Activated T-helper 2 cell treated with anti-CD3 and anti-CD28 coated beads, Interferon-gamma antibody, Interleukin-2, Interleukin-4, amounts not matched to agents 10 μg/mL and 5 μg/mL and 100 μg/mL, durations not matched to agents 14 hours and 24 hours and 36 hours (primary cell): ENCODE data around the gene KCNJ5. TPM values are rescaled to one million over a fixed set of nuclear protein-coding genes. Genes with fewer than 3 reads are reported as not detected.

Experiments used
- DNase-seq: peaks from one replicate; pipeline ENCODE4 v3.0.0; 2021; ENCODE audit warnings: low spot score
- H3K27ac Mint-ChIP-seq: one replicate; pipeline ENCODE4 v1.8.0; 2021; ENCODE audit warnings: mixed read lengths
- H3K27me3 Mint-ChIP-seq: one replicate; pipeline ENCODE4 v1.8.0; 2021; ENCODE audit warnings: low read depth, mixed read lengths
- H3K36me3 Mint-ChIP-seq: one replicate; pipeline ENCODE4 v1.8.0; 2021; ENCODE audit warnings: low read depth, mixed read lengths
- H3K4me1 Mint-ChIP-seq: one replicate; pipeline ENCODE4 v1.8.0; 2021; ENCODE audit warnings: low read depth, mixed read lengths
- H3K4me3 Mint-ChIP-seq: one replicate; pipeline ENCODE4 v1.8.0; 2021; ENCODE audit warnings: low read depth, mild to moderate bottlenecking, moderate library complexity, mixed read lengths
- H3K9me3 Mint-ChIP-seq: one replicate; pipeline ENCODE4 v1.8.0; 2021; ENCODE audit warnings: mixed read lengths
- intact Hi-C: fragments of 100-400 bp; cut with micrococcal nuclease; formaldehyde crosslinking; loops from one replicate; pipeline ENCODE4 v1.15.1; 2023
- total RNA-seq: library from RNA; stranded (reverse); gene quantifications from 2 replicates; pipeline ENCODE4 v1.2.3, GENCODE V29; 2022

The KCNJ5 gene
- total RNA-seq, 1 donor from 2014 or later, result not detected

- no peaks in the 10 kb centered on the region for H3K9me3 Mint-ChIP-seq
- intact Hi-C loops, result no loop called here
- H3K27ac Mint-ChIP-seq, result no peak overlapping the region
- DNase-seq, result no peak
- H3K4me1 Mint-ChIP-seq, result no peaks in the 10 kb centered on the region
- no peak overlapping the region for H3K4me3 Mint-ChIP-seq
- H3K27me3 Mint-ChIP-seq, result no peaks in the 10 kb centered on the region
- H3K36me3 Mint-ChIP-seq, result no peaks in the 10 kb centered on the region
Observed at GRCh38 chr11:128937480-128937879, 46.3 kb downstream of the KCNJ5 start.

DNA sequence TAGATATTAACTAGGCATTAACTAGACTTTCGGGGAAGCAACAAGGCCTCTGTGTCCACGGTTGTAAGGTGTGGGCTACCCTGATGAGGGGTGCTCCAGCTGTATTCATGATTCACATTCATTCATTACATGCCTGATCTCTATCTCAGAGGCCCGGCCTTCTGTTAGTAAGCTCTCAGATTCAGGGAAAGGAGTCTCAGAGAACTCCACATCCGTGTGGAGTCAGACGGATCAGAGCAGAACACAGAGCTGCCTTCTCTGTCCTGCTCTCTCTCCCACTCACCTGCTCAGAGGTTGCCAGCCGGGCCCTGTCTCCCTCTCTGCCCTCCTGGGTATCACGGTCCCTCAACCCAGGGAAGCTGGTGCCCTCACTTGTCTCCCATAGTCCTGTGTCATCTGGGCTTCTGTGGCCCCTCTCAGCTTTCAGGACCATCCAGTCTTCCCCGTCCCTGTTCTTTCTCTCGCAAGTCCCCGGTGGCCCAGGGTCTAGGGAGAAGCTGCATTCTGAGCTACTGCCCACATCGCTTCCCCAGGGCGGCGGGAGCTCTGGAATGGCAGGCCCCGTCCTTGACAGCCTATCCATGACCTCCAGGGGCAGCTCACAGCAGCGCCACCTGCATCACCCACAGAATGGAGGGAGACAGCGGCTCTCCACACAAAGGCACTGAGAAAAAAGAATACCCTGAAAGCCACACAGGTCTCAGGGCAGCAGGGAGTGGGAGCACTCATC, 47.2 kb downstream of the KCNJ5 start:
- Mint-ChIP-seq H3K27ac (no peak overlapping the region), H3K27me3 (no peaks in the 10 kb centered on the region), H3K9me3 (no peaks in the 10 kb centered on the region), H3K4me1 (no peaks in the 10 kb centered on the region), H3K36me3 (no peaks in the 10 kb centered on the region), H3K4me3 (no peak overlapping the region)
- intact Hi-C loops, result no loop called here
- no peak for DNase-seq

- intact Hi-C loops, result no loop called here
- no peaks in the 10 kb centered on the region for H3K4me1 Mint-ChIP-seq
- H3K4me3 Mint-ChIP-seq, result no peak overlapping the region
- no peaks in the 10 kb centered on the region for H3K36me3 Mint-ChIP-seq
- peaks cover 3% of the 10 kb centered on the region for H3K27me3 Mint-ChIP-seq
- DNase-seq, result no peak
- no peak overlapping the region for H3K27ac Mint-ChIP-seq
- no peaks in the 10 kb centered on the region for H3K9me3 Mint-ChIP-seq
Observed at GRCh38 chr11:128939591-128939990, 48.4 kb downstream of the KCNJ5 start.

DNA sequence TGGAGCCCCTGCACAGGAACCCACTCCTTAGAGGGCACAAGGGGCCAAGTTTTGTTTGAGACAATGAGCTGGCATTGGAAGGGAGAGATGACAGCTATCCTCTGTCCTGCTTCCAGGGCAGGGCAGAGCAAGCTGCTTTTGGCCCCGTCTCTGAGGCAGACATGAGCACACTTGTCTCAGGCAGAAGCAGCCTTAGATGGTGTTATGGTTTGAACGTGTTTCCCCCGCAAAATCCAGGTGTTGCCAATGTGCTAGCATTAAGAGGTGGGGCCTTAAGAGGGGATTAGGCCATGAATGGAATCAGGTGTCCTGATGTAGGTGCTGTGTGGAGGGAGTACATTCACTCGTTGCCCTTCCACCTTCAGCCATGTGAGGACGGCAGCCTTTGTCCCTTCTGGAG, 49.0 kb downstream of the KCNJ5 start:
- H3K27me3 Mint-ChIP-seq, result peaks cover 7% of the 10 kb centered on the region
- no peaks in the 10 kb centered on the region for H3K4me1 Mint-ChIP-seq
- no peaks in the 10 kb centered on the region for H3K9me3 Mint-ChIP-seq
- H3K36me3 Mint-ChIP-seq, result no peaks in the 10 kb centered on the region
- H3K4me3 Mint-ChIP-seq, result no peak overlapping the region
- no peak overlapping the region for H3K27ac Mint-ChIP-seq
- intact Hi-C loops, result no loop called here
- DNase-seq, result no peak

DNA sequence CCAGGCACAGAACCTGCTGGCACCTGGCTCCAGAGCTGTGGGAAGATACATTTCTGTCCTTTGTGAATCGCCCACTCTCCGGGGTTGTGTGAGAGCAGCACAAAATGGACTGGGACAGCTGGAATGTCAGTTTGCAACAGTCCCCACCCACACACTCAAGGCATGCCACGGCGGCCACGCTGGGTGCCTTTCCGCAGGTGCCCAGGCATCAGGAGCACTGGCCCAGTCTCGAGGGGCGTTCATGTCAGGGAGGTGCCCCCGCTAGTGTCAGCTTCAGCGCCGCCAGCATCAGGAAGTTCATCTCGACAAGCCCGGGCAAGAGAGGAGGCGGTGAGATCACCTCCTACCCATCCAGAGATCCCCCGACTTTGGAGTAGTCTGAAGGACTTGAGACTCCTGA, 49.4 kb downstream of the KCNJ5 start:
- Mint-ChIP-seq H3K4me3 (no peak overlapping the region), H3K36me3 (no peaks in the 10 kb centered on the region), H3K9me3 (no peaks in the 10 kb centered on the region), H3K4me1 (no peaks in the 10 kb centered on the region), H3K27me3 (peaks cover 7% of the 10 kb centered on the region), H3K27ac (no peak overlapping the region)
- intact Hi-C loops, result no loop called here
- no peak for DNase-seq

DNA sequence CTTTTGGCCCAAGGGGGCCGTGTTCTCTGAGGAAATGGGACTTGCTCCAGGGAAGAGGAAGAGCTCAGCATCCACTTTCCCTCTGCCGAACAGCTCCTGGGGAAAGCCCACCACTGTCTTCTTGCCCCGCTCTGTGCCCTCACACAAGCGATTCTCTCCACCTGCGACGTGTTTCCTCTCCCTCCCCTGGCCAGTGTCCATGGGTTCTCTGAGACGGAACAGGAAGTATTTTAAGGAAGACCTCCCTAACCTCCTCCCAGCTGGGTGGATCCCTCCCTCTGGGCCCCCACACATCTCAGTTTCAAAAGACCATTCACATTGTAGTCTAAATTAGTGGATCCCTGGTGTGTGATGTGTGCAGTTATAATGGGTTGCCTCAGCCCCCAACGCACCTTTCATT, 50.0 kb downstream of the KCNJ5 start:
- Mint-ChIP-seq H3K27me3 (peaks cover 7% of the 10 kb centered on the region), H3K27ac (no peak overlapping the region), H3K36me3 (no peaks in the 10 kb centered on the region), H3K4me1 (no peaks in the 10 kb centered on the region), H3K9me3 (no peaks in the 10 kb centered on the region), H3K4me3 (no peak overlapping the region)
- intact Hi-C loops, result no loop called here
- no peak for DNase-seq

DNA sequence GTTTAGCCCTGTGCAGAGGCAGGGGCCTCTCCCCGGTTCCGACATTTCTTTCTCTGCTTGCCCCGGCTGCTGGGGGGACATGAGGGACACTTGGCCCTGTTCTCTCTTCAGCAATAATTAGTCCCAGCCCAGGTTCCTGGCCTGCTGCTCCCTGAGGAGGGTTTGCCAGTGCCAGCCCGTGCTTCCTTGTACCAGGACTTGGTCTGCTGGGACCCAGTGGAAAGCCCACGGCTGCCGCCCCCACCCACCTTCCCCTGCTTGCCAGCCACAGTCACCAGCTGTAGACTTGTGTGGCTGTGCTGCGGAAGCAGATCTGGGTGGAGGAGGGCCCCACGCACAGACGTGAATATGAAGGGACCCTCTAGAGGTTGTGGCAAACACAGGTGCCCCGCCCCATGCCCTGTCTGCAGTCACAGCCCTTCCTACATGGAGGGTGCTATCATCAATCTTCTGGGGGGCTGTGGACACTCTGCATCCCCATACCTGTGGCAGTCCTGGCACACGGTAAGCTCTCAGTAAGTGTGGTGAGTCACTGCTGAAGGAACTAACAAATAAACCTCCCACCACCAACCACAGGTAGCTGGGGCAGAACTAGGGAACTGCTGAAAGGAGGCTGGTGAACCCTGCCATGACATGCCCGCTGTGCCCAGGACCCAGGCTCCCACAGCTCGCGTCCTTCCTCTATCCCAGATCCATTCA, 50.6 kb downstream of the KCNJ5 start:
- no peak overlapping the region for H3K27ac Mint-ChIP-seq
- intact Hi-C loops, result no loop called here

DNA sequence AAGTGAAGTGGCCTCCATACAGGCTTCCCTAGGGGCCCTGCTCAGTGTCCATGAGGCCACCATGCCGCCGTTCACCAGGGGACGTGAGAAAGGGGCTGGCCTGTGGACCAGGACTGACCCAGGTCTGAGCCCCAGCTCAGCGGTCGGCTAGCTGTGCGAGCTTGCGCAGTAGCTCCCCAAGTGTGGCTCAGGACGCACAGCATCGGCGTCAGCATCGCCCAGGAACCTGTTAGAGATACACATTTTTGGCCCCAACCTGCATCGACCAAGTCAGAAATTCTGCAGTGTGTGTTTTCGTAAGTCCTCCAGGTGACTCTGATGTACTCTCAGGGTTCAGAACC, 51.1 kb downstream of the KCNJ5 start:
- no peak for DNase-seq
- Mint-ChIP-seq H3K4me3 (no peak overlapping the region), H3K27ac (no peak overlapping the region), H3K4me1 (no peaks in the 10 kb centered on the region), H3K27me3 (peaks cover 7% of the 10 kb centered on the region), H3K36me3 (no peaks in the 10 kb centered on the region), H3K9me3 (no peaks in the 10 kb centered on the region)
- intact Hi-C loops, result no loop called here

More for the DNA sequence above, 50.6 kb downstream of the KCNJ5 start:
- no peaks in the 10 kb centered on the region for H3K36me3 Mint-ChIP-seq
- no peaks in the 10 kb centered on the region for H3K4me1 Mint-ChIP-seq
- DNase-seq, result no peak
- H3K27me3 Mint-ChIP-seq, result peaks cover 7% of the 10 kb centered on the region
- no peak overlapping the region for H3K4me3 Mint-ChIP-seq
- no peaks in the 10 kb centered on the region for H3K9me3 Mint-ChIP-seq

DNA sequence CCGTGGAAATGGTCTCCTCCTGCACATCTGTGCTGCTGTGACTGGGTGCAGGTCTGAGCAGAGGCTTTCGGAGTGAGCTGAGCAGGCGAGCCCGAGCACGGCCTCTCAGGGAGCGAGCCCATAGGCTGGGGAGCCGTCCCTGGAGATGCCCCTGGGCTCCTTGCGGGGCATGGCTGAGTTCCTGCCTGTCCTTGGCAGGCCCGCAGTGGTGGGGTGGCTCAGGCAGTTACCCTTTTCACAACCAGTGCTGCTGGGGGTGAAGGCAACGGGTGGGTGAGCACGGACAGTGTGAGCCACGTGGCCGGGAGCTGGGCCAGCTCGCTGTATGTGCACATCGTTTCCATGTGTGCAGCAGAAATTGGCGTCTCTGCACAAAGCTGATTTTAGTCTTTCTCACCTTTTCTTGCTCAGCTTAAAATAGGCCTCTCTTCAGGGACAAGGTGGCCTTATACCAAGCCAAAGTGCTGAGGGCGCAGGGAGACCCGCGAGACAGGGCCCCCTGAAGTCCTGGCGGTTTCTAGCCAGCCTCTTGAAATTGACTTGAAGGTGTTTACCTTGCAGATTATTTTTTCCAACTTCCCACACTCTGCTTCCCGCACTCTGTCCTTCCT, 51.8 kb downstream of the KCNJ5 start, which contains the start of gene TP53AIP1:
TSS of gene TP53AIP1 (minus strand) at position 55 of the 611 bp plus-strand sequence. CDS start 5,053 bp downstream, outside the sequence.
- intact Hi-C loops, result no loop called here
- H3K9me3 Mint-ChIP-seq, result no peaks in the 10 kb centered on the region

DNA sequence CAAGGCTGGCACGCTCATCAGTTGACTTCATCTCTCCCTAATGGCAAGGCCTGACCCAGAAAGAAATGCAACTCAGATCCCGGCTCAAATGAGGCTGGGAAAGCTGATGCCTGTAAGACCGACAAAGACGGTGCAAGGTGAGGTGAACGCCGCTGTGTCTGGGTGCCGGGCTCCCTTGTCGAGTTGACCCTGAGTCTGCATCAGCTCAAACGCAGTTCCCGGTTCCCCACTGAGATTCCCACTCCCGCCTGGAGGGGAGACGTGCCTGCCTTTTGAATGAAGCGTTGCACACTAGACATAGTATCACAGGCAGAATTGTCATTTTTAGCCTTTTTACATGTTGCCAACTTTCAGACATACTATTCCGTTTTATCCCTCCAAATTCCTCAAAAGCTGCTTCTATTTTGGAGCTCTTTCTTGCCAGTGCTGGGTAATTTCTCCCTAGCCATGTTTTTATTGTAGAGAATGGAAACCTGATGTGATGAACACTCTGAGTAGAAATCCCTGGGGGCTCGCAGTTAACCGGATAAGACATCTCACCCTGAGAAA, 52.3 kb downstream of the KCNJ5 start:
- Mint-ChIP-seq H3K4me1 (no peaks in the 10 kb centered on the region), H3K27ac (no peak overlapping the region), H3K36me3 (no peaks in the 10 kb centered on the region), H3K9me3 (no peaks in the 10 kb centered on the region), H3K4me3 (no peak overlapping the region), H3K27me3 (peaks cover 15% of the 10 kb centered on the region)
- intact Hi-C loops, result no loop called here
- no peak for DNase-seq

More for the DNA sequence above, 51.8 kb downstream of the KCNJ5 start, which contains the start of gene TP53AIP1:
- DNase-seq, result no peak
- no peak within 1 kb of the TSS for H3K4me3 Mint-ChIP-seq
- H3K36me3 Mint-ChIP-seq, result no peaks in the 10 kb centered on the region
- H3K27me3 Mint-ChIP-seq, result peaks cover 11% of the 10 kb centered on the region
- no peaks in the 10 kb centered on the region for H3K4me1 Mint-ChIP-seq
- H3K27ac Mint-ChIP-seq, result no peak within 1 kb of the TSS

DNA sequence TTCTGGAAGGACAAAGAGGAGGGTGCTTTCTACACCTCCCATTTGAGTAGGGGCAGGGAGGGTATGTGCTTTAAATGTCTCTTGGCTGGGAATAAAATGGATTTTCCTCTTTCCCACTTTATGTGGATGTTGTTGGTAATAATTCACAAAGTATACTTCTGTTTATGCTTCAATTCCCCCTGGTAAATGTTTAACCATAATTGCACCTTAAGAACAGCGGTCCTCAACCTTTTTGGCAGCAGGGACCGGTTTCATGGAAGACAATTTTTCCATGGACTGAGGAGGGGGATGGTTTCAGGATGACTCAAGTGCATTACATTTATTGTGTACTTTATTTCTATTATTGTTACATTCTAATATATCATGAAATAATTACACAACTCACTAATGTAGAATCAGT, 55.5 kb downstream of the KCNJ5 start:
- Mint-ChIP-seq H3K9me3 (no peaks in the 10 kb centered on the region), H3K4me1 (no peaks in the 10 kb centered on the region), H3K27ac (no peak overlapping the region), H3K27me3 (peaks cover 25% of the 10 kb centered on the region), H3K36me3 (no peaks in the 10 kb centered on the region), H3K4me3 (no peak overlapping the region)
- no peak for DNase-seq
- intact Hi-C loops, result no loop called here

GRCh38 chr11:128947773-128948172, 56.6 kb downstream of the KCNJ5 start:
- no peaks in the 10 kb centered on the region for H3K9me3 Mint-ChIP-seq
- no peak for DNase-seq
- no peak overlapping the region for H3K4me3 Mint-ChIP-seq
- no peaks in the 10 kb centered on the region for H3K4me1 Mint-ChIP-seq
- H3K36me3 Mint-ChIP-seq, result no peaks in the 10 kb centered on the region
- intact Hi-C loops, result no loop called here
- H3K27ac Mint-ChIP-seq, result no peak overlapping the region
- peaks cover 28% of the 10 kb centered on the region for H3K27me3 Mint-ChIP-seq

GRCh38 chr11:128948583-128948982, 57.4 kb downstream of the KCNJ5 start:
- H3K4me1 Mint-ChIP-seq, result no peaks in the 10 kb centered on the region
- peaks cover 36% of the 10 kb centered on the region for H3K27me3 Mint-ChIP-seq
- no peaks in the 10 kb centered on the region for H3K9me3 Mint-ChIP-seq
- DNase-seq, result no peak
- H3K27ac Mint-ChIP-seq, result no peak overlapping the region
- no peak overlapping the region for H3K4me3 Mint-ChIP-seq
- intact Hi-C loops, result no loop called here
- no peaks in the 10 kb centered on the region for H3K36me3 Mint-ChIP-seq
